Ovary (tissue), 9 donors: ENCODE measurements around the gene LSAMP. TPM values are rescaled to one million over a fixed set of nuclear protein-coding genes. Genes with fewer than 3 reads are reported as not detected.

ENCODE experiments used
- DNase-seq, 5 donors: peaks; one replicate each; pipeline ENCODE4 v3.0.0-alpha.2; 2019 to 2020
- H3K27ac ChIP-seq, 2 donors: fragments of 200-600 bp; one replicate each; pipeline versions ENCODE4 v1.5.1 to v1.8.0; 2019 to 2022
- H3K27me3 ChIP-seq: fragments of 200-600 bp; one replicate; pipeline ENCODE4 v1.8.0; 2022
- H3K36me3 ChIP-seq: fragments of 200-600 bp; sonication (generic); one replicate; pipeline ENCODE4 v1.5.1; 2019
- H3K4me1 ChIP-seq: one replicate; pipeline ENCODE4 v1.8.1; 2013; ENCODE audit warnings: mild to moderate bottlenecking, moderate library complexity; ENCODE audit not compliant: insufficient read depth
- H3K4me3 ChIP-seq: fragments of 200-600 bp; sonication (generic); one replicate; pipeline ENCODE4 v1.5.1; 2017
- H3K9me3 ChIP-seq, 2 donors: fragments of 200-600 bp in 1 of 2; sonication (generic) in 1 of 2; one replicate each; pipeline versions ENCODE4 v1.5.1 to v1.8.1; 2013 to 2019; ENCODE audit warnings: mild to moderate bottlenecking in 1 of 2, moderate library complexity in 1 of 2
- EP300 ChIP-seq: sonication (generic); formaldehyde crosslinking; IDR thresholded peaks from one replicate; pipeline ENCODE4 v1.6.1; 2017; ENCODE audit warnings: antibody characterized with exemption
- POLR2A ChIP-seq: fragments of 450-650 bp; IDR thresholded peaks from one replicate; pipeline ENCODE4 v1.6.1; 2017; ENCODE audit warnings: antibody characterized with exemption, mild to moderate bottlenecking, moderate library complexity
- WGBS, 3 donors: extraction: QIAGEN DNeasy Blood & Tissue Kit in 1 of 3; methylation state at CpG; one replicate each; pipeline versions ENCODE4 v1.1.5 to v1.1.7; 2013 to 2017; 5-methylcytosine and 5-hydroxymethylcytosine counted together
- intact Hi-C, 4 donors: fragments of 100-400 bp; cut with DNase I; formaldehyde crosslinking; loops; one replicate each; pipeline versions ENCODE4 v1.11.0 to v1.15.1; 2022 to 2023
- polyA plus RNA-seq, 2 donors: library from polyadenylated mRNA; stranded (reverse); fragments of 200-250 nt in 1 of 2; fragments of 350-450 nt in 1 of 2; fragmentation: Illumina TruSeq in 1 of 2; extraction: RNeasy Lipid Tissue Mini Kit (QIAGEN cat#74804) in 1 of 2; gene quantifications; one replicate each; pipeline ENCODE4 v1.2.3, GENCODE V29; 2013 to 2014
- total RNA-seq, 7 donors: library from RNA; depleted of rRNA in 2 of 7; stranded (reverse); fragments of >200 nt in 2 of 7; fragmentation: NEBNext Ultra II Directional in 3 of 7; extraction: Animal tissue kit (Norgen Biotek cat#: 25700) in 3 of 7; gene quantifications; one replicate each; pipeline versions ENCODE4 v1.1.0 to v1.2.4, GENCODE V29; 2016 to 2023
- TF ChIP-seq, protein P1 (sequence below), 3 donors: fragments of 450-650 bp in 2 of 3; fragments of 200-600 bp in 1 of 3; IDR thresholded peaks; one replicate each; pipeline versions ENCODE4 v1.5.1 to v1.8.0; 2016 to 2022; ENCODE audit warnings: antibody characterized with exemption in 3 of 3, mild to moderate bottlenecking in 1 of 3
- donor health status: DM: no; HTN: no; CAD: no; lungs with moderate emphysema.
- donor health status: DM: no; HTN: no; CAD: no.
- donor health status: Bipolar disorder and iron deficiency.
- donor health status: DM: yes; HTN: yes; CAD: no.
- donor health status: DM: no; HTN: no; CAD: no.
- donor health status: DM: yes; HTN: yes; CAD: no.

The LSAMP gene
- total and polyA plus RNA-seq, 9 donors: 1.1 to 13.0 (median 5.4) TPM

GRCh38 chr3:116141724-116142123 lies 303.6 kb downstream of the LSAMP start:
- Histone ChIP-seq H3K27ac (no peak overlapping the region), H3K9me3 (no peaks in the 10 kb centered on the region), H3K36me3 (no peaks in the 10 kb centered on the region), H3K27me3 (no peaks in the 10 kb centered on the region), H3K4me1 (no peaks in the 10 kb centered on the region), H3K4me3 (no peak overlapping the region)
- intact Hi-C loops: no loop called here
- TF ChIP-seq, protein P1, sequence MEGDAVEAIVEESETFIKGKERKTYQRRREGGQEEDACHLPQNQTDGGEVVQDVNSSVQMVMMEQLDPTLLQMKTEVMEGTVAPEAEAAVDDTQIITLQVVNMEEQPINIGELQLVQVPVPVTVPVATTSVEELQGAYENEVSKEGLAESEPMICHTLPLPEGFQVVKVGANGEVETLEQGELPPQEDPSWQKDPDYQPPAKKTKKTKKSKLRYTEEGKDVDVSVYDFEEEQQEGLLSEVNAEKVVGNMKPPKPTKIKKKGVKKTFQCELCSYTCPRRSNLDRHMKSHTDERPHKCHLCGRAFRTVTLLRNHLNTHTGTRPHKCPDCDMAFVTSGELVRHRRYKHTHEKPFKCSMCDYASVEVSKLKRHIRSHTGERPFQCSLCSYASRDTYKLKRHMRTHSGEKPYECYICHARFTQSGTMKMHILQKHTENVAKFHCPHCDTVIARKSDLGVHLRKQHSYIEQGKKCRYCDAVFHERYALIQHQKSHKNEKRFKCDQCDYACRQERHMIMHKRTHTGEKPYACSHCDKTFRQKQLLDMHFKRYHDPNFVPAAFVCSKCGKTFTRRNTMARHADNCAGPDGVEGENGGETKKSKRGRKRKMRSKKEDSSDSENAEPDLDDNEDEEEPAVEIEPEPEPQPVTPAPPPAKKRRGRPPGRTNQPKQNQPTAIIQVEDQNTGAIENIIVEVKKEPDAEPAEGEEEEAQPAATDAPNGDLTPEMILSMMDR (IDR thresholded peaks at IDR 0.05): no peak
- no peak for TF ChIP-seq POLR2A
- TF ChIP-seq EP300: no peak
- 90 to 94% (median 92%) methylated on average over 4 of the region's 4 CpGs for WGBS, 3 donors
- DNase-seq: no peak

- WGBS, 3 donors: 39 to 46% (median 41%) methylated on average over 5 of the region's 5 CpGs
- H3K36me3 ChIP-seq: no peaks in the 10 kb centered on the region
- no peak overlapping the region for H3K27ac ChIP-seq
- peaks cover 2% of the 10 kb centered on the region for H3K4me1 ChIP-seq
- no peak for DNase-seq
- no peaks in the 10 kb centered on the region for H3K27me3 ChIP-seq
- TF ChIP-seq EP300: no peak
- TF ChIP-seq, protein P1 (IDR thresholded peaks at IDR 0.05): peak in 1 of 3 donors; percentile 34
- no peak overlapping the region for H3K4me3 ChIP-seq
- intact Hi-C loops: no loop called here
- no peaks in the 10 kb centered on the region for H3K9me3 ChIP-seq
Observed at GRCh38 chr3:116140100-116140689, 305.1 kb downstream of the LSAMP start.

- intact Hi-C loops: no loop called here
- DNase-seq: no peak
- Histone ChIP-seq H3K27ac (no peak overlapping the region), H3K4me1 (peaks cover 2% of the 10 kb centered on the region), H3K36me3 (no peaks in the 10 kb centered on the region), H3K9me3 (no peaks in the 10 kb centered on the region), H3K27me3 (no peaks in the 10 kb centered on the region), H3K4me3 (no peak overlapping the region)
- TF ChIP-seq EP300 (no peak), POLR2A (no peak)
- TF ChIP-seq, protein P1 (IDR thresholded peaks at IDR 0.05): no peak
- 86 to 93% (median 91%) methylated on average over 2 of the region's 2 CpGs for WGBS, 3 donors
Observed at GRCh38 chr3:116139641-116140040, 305.6 kb downstream of the LSAMP start.

DNA sequence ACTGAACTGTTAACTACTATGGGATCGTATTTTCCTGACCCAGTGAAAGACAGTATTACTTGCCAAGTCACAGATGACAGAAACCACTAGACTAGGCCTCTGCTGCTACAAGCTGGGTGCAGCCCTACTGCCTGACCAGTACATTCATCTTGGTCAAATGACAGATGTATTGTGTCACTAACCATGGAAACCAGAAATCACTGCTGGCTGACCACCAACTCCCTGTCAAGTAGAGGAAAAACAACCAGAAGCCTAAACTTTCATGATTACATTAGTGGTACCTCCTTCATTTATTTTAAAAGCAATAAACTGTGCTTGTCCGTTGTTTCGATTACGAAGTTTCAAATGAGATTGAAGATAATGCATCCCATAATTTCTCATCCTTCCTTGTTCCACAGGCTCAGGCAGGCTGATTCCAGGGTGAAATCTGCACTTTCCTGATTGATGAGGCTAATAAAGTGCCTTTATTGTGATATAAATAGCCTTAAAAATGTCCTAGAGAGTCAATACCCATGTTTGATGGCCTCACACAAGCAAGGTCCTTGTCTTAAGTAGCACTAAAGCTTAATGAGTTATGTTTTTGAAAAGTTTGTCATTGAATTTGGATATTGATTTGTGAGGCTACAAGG lies 309.7 kb downstream of the LSAMP start:
- intact Hi-C loops: no loop called here
- WGBS, 3 donors: 17 to 22% (median 20%) methylated on average over 4 of the region's 4 CpGs
- DNase-seq: peak in 3 of 5 donors; percentile 15 to 51 (median 21)
- H3K36me3 ChIP-seq: no peaks in the 10 kb centered on the region
- H3K27me3 ChIP-seq: no peaks in the 10 kb centered on the region
- TF ChIP-seq, protein P1 (IDR thresholded peaks at IDR 0.05): no peak
- TF ChIP-seq POLR2A (no peak), EP300 (no peak)
- no peak overlapping the region for H3K27ac ChIP-seq
- H3K9me3 ChIP-seq: no peaks in the 10 kb centered on the region
- H3K4me1 ChIP-seq: peaks cover 2% of the 10 kb centered on the region
- H3K4me3 ChIP-seq: no peak overlapping the region
